NCI-H1417 (cell line): ENCODE measurements around the gene P2RY14.
A peak's percentile ranks its signal among the peaks of the same experiment; 100 is the strongest.
"Not testable (repeated sequence)": the region's sequence is repeated elsewhere in the genome, so short reads cannot be mapped to it uniquely, and the experiment has no call there.

Source experiments
- DNase-seq, 3 experiments: peaks; one replicate each; lab custom pipeline; 2025; lab: John Stamatoyannopoulos, UW

The P2RY14 gene

GRCh38 chr3:151259664-151260063 is 18.7 kb downstream of the P2RY14 start:
- no peak for DNase-seq

- no peak for DNase-seq
Observed at GRCh38 chr3:151256749-151257148, 21.6 kb downstream of the P2RY14 start.

GRCh38 chr3:151248772-151249337 is 29.5 kb downstream of the P2RY14 start:
- DNase-seq = no peak

GRCh38 chr3:151242006-151242405 is 36.3 kb downstream of the P2RY14 start:
- DNase-seq = not testable (repeated sequence)

GRCh38 chr3:151236736-151237135 is 41.6 kb downstream of the P2RY14 start:
- no peak for DNase-seq

GRCh38 chr3:151236316-151236715 is 42.0 kb downstream of the P2RY14 start:
- DNase-seq = no peak

GRCh38 chr3:151234825-151235224 is 43.5 kb downstream of the P2RY14 start:
- DNase-seq = no peak

- DNase-seq = no peak
Observed at GRCh38 chr3:151232991-151233390, 45.4 kb downstream of the P2RY14 start.

GRCh38 chr3:151232403-151232802 is 45.9 kb downstream of the P2RY14 start:
- DNase-seq = not testable (repeated sequence)

GRCh38 chr3:151230646-151231045 is 47.7 kb downstream of the P2RY14 start:
- DNase-seq = no peak

GRCh38 chr3:151228666-151229040 is 49.7 kb downstream of the P2RY14 start:
- no peak for DNase-seq

GRCh38 chr3:151227807-151228665 is 50.3 kb downstream of the P2RY14 start:
- DNase-seq = peak; percentile 47 to 85 (median 66)

GRCh38 chr3:151227266-151227806 is 51.0 kb downstream of the P2RY14 start:
- peak in 1 of 3 experiments; percentile 47 for DNase-seq

GRCh38 chr3:151226825-151227224 is 51.5 kb downstream of the P2RY14 start:
- no peak for DNase-seq

GRCh38 chr3:151226088-151226563 is 52.2 kb downstream of the P2RY14 start:
- peak in 1 of 3 experiments; percentile 43 for DNase-seq

GRCh38 chr3:151225040-151225975 is 53.0 kb downstream of the P2RY14 start:
- no peak for DNase-seq

- DNase-seq = no peak
Observed at GRCh38 chr3:151224268-151224866, 54.0 kb downstream of the P2RY14 start.

- peak in 1 of 3 experiments; percentile 64 for DNase-seq
Observed at GRCh38 chr3:151219056-151219455, 59.3 kb downstream of the P2RY14 start.

GRCh38 chr3:151218136-151218535 is 60.2 kb downstream of the P2RY14 start:
- DNase-seq = no peak

GRCh38 chr3:151216641-151217607 is 61.4 kb downstream of the P2RY14 start:
- DNase-seq = no peak
